Thyroid gland (tissue), 4 donors: ENCODE measurements around the gene ARPC4. TPM values are rescaled to one million over a fixed set of nuclear protein-coding genes. Genes with fewer than 3 reads are reported as not detected.

Experiments used
- DNase-seq, 2 donors: peaks; one replicate each; pipeline ENCODE4 v3.0.0-alpha.2; 2019
- H3K27ac ChIP-seq, 3 donors: fragments of 200-600 bp; sonication (generic); 1 replicate in 2 of 3; 2 replicates in 1 of 3; pipeline ENCODE4 v1.5.1; 2016 to 2019; ENCODE audit warnings: mild to moderate bottlenecking in 1 of 3, moderate library complexity in 1 of 3
- H3K27me3 ChIP-seq: fragments of 200-600 bp; sonication (generic); one replicate; pipeline ENCODE4 v1.5.1; 2019
- H3K36me3 ChIP-seq, 2 donors: fragments of 200-600 bp; sonication (generic); one replicate each; pipeline ENCODE4 v1.5.1; 2016 to 2019
- H3K4me1 ChIP-seq, 2 donors: fragments of 200-600 bp; sonication (generic); one replicate each; pipeline ENCODE4 v1.5.1; 2017 to 2019
- H3K4me3 ChIP-seq, 3 donors: fragments of 200-600 bp; sonication (generic); replicated peaks in 1 of 3; 1 replicate in 2 of 3; 2 replicates in 1 of 3; pipeline ENCODE4 v1.5.1; 2016; ENCODE audit warnings: mild to moderate bottlenecking in 1 of 3
- H3K9me3 ChIP-seq: fragments of 200-600 bp; sonication (generic); one replicate; pipeline ENCODE4 v1.5.1; 2017
- CTCF ChIP-seq, 6 experiments: fragments of 200-600 bp in 3 of 6; fragments of 450-650 bp in 3 of 6; sonication (generic) in 3 of 6; IDR thresholded peaks; one replicate each; pipeline ENCODE4 v1.5.1; 2016 to 2019; ENCODE audit warnings: antibody characterized with exemption in 6 of 6, mild to moderate bottlenecking in 2 of 6, inconsistent platforms in 1 of 6, moderate library complexity in 1 of 6
- POLR2A ChIP-seq, 2 donors: fragments of 450-650 bp; IDR thresholded peaks; one replicate each; pipeline ENCODE4 v1.6.1; 2017; ENCODE audit warnings: antibody characterized with exemption in 2 of 2, mild to moderate bottlenecking in 2 of 2, moderate library complexity in 1 of 2
- WGBS, 2 donors: methylation state at CpG; one replicate each; pipeline ENCODE4 v1.1.5; 2017; 5-methylcytosine and 5-hydroxymethylcytosine counted together
- intact Hi-C: fragments of 100-400 bp; cut with DNase I; formaldehyde crosslinking; loops from one replicate; pipeline ENCODE4 v1.15.1; 2023
- total RNA-seq, 4 donors: library from RNA; depleted of rRNA; stranded (reverse); fragments of >200 nt; gene quantifications; one replicate each; pipeline ENCODE4 v1.2.3, GENCODE V29; 2016

ARPC4 gene
- total RNA-seq, 4 donors from 2014 or later, result 155 to 232 (median 187) TPM

GRCh38 chr3:9797196-9797945, 4.5 kb downstream of the ARPC4 start:
- H3K4me1 ChIP-seq, result peaks cover 7 to 13% of the 10 kb centered on the region in 2 donors
- 93 to 94% methylated on average over 12 of the region's 12 CpGs for WGBS, 2 donors
- peaks cover 38 to 44% of the 10 kb centered on the region in 2 donors for H3K36me3 ChIP-seq
- H3K4me3 ChIP-seq, result no peak overlapping the region
- no peak for DNase-seq
- no peak overlapping the region for H3K27ac ChIP-seq
- intact Hi-C loops, result loop anchor here (10.0 kb wide), 1 partner anchor 143 kb away; no protein-coding TSS in a partner anchor
- no peaks in the 10 kb centered on the region for H3K27me3 ChIP-seq
- TF ChIP-seq CTCF (IDR thresholded peaks at IDR 0.05), result no peak
- no peak for TF ChIP-seq POLR2A (IDR thresholded peaks at IDR 0.05)
- H3K9me3 ChIP-seq, result no peaks in the 10 kb centered on the region

- no peak overlapping the region for H3K27ac ChIP-seq
- TF ChIP-seq CTCF (IDR thresholded peaks at IDR 0.05) (no peak), POLR2A (IDR thresholded peaks at IDR 0.05) (no peak)
- no peak for DNase-seq
- intact Hi-C loops, result no loop called here
- no peak overlapping the region for H3K4me3 ChIP-seq
- peaks cover 66 to 74% of the 10 kb centered on the region in 2 donors for H3K36me3 ChIP-seq
- H3K4me1 ChIP-seq, result no peaks in the 10 kb centered on the region
- no peaks in the 10 kb centered on the region for H3K9me3 ChIP-seq
- no peaks in the 10 kb centered on the region for H3K27me3 ChIP-seq
- WGBS, 2 donors, result 90 to 94% methylated on average over 5 of the region's 5 CpGs
Observed at GRCh38 chr3:9800529-9800928, 7.6 kb downstream of the ARPC4 start.

- Histone ChIP-seq H3K36me3 (peaks cover 74 to 80% of the 10 kb centered on the region in 2 donors), H3K27ac (no peak overlapping the region)
Observed at GRCh38 chr3:9803494-9803893, 10.6 kb downstream of the ARPC4 start.

GRCh38 chr3:9804996-9805395, 12.1 kb downstream of the ARPC4 start:
- no peaks in the 10 kb centered on the region for H3K9me3 ChIP-seq
- intact Hi-C loops, result no loop called here
- DNase-seq, result no peak
- H3K27me3 ChIP-seq, result no peaks in the 10 kb centered on the region
- peaks cover 0 to 8% of the 10 kb centered on the region in 2 donors for H3K4me1 ChIP-seq
- WGBS, 2 donors, result 86 to 94% methylated on average over 5 of the region's 5 CpGs
- H3K36me3 ChIP-seq, result peaks cover 60 to 65% of the 10 kb centered on the region in 2 donors
- no peak for TF ChIP-seq POLR2A (IDR thresholded peaks at IDR 0.05)
- no peak for TF ChIP-seq CTCF (IDR thresholded peaks at IDR 0.05)
- H3K27ac ChIP-seq, result no peak overlapping the region
- H3K4me3 ChIP-seq, result no peak overlapping the region

More at GRCh38 chr3:9803494-9803893, 10.6 kb downstream of the ARPC4 start:
- Histone ChIP-seq H3K27me3 (no peaks in the 10 kb centered on the region), H3K4me3 (no peak overlapping the region), H3K9me3 (no peaks in the 10 kb centered on the region), H3K4me1 (no peaks in the 10 kb centered on the region)
- intact Hi-C loops, result no loop called here
- no peak for TF ChIP-seq CTCF (IDR thresholded peaks at IDR 0.05)
- TF ChIP-seq POLR2A (IDR thresholded peaks at IDR 0.05), result no peak
- 100% methylated on average over 1 of the region's 1 CpG for WGBS, 2 donors
- no peak for DNase-seq

- TF ChIP-seq POLR2A (IDR thresholded peaks at IDR 0.05) (no peak), CTCF (IDR thresholded peaks at IDR 0.05) (no peak)
- no peak for DNase-seq
- WGBS, 2 donors, result 96 to 97% methylated on average over 11 to 12 of the region's 12 CpGs
- H3K27ac ChIP-seq, result no peak overlapping the region
- H3K9me3 ChIP-seq, result no peaks in the 10 kb centered on the region
- H3K4me3 ChIP-seq, result no peak overlapping the region
- intact Hi-C loops, result no loop called here
- H3K36me3 ChIP-seq, result peaks cover 50 to 55% of the 10 kb centered on the region in 2 donors
- no peaks in the 10 kb centered on the region for H3K27me3 ChIP-seq
- H3K4me1 ChIP-seq, result peaks cover 0 to 15% of the 10 kb centered on the region in 2 donors
Observed at GRCh38 chr3:9806137-9806536, 13.3 kb downstream of the ARPC4 start.
